Measurements from ENCODE around the gene PSMA5. TPM values are rescaled to one million over a fixed set of nuclear protein-coding genes. Genes with fewer than 3 reads are reported as not detected.

PSMA5 gene
- total RNA-seq, 4 donors from 2014 or later: 25.1 to 35.7 (median 28.0) TPM

GRCh38 chr1:109350655-109351054 lies 75.6 kb downstream of the PSMA5 start:
- no peak for DNase-seq
- Histone ChIP-seq H3K4me3 (replicated peaks in 1 of 3) (no peak overlapping the region), H3K27me3 (no peaks in the 10 kb centered on the region), H3K36me3 (peaks cover 14 to 24% of the 10 kb centered on the region in 2 donors), H3K27ac (no peak overlapping the region), H3K4me1 (peaks cover 13 to 15% of the 10 kb centered on the region in 2 donors), H3K9me3 (no peaks in the 10 kb centered on the region)
- 35 to 48% methylated on average over 1 of the region's 1 CpG for WGBS, 2 donors
- intact Hi-C loops (cut with DNase I): no loop called here
- TF ChIP-seq CTCF (IDR thresholded peaks at IDR 0.05): no peak
- TF ChIP-seq POLR2A (IDR thresholded peaks at IDR 0.05): no peak

DNA sequence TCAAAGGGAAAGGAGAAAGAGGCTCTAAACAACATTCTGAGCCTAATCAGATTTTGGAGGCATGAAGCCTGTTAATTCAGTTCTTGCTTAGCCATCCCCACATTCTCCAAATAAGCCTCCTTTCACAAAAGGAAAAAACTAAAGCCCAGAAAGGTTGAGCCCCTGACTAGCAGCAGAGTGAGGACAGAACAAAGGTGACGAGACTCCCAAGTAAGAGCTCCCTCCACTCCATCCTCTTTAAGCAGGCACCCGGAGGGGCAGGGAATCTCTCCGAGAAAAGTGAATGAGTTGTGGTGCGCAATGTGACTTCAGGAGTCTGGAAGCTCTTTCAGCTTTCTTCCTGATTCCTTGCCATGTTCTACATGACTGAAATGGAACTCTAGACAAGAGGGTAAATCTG lies 76.1 kb downstream of the PSMA5 start:
- intact Hi-C loops (cut with DNase I): no loop called here
- Histone ChIP-seq H3K9me3 (no peaks in the 10 kb centered on the region), H3K36me3 (peaks cover 18 to 29% of the 10 kb centered on the region in 2 donors), H3K4me3 (replicated peaks in 1 of 3) (no peak overlapping the region), H3K27ac (no peak overlapping the region), H3K27me3 (no peaks in the 10 kb centered on the region), H3K4me1 (peaks cover 8 to 10% of the 10 kb centered on the region in 2 donors)
- WGBS, 2 donors: 92 to 97% methylated on average over 4 of the region's 4 CpGs
- TF ChIP-seq CTCF (IDR thresholded peaks at IDR 0.05) (no peak), POLR2A (IDR thresholded peaks at IDR 0.05) (no peak)
- no peak for DNase-seq

Other genes starting within 250 kb of the PSMA5 start
- gene SARS1, start 212.5 kb downstream of the PSMA5 start, total RNA-seq: 100 to 1,000 TPM; 164 to 264 (median 200) TPM
- 10 to 100 TPM; 23.5 to 54.9 (median 47.6) TPM for gene CELSR2, start 176.9 kb downstream of the PSMA5 start, total RNA-seq
- gene PSRC1, start 143.3 kb downstream of the PSMA5 start, total RNA-seq: 1 to 10 TPM; 1.0 to 4.0 (median 2.2) TPM
- not detected for gene MYBPHL, start 119.4 kb downstream of the PSMA5 start, total RNA-seq
- gene SORT1, start 28.5 kb downstream of the PSMA5 start, total RNA-seq: 100 to 1,000 TPM in 3 of 4 donors, 10 to 100 TPM in 1; 65.7 to 152 (median 137) TPM
- 10 to 100 TPM in 1 of 4 donors, 1 to 10 TPM in 3; 7.9 to 12.4 (median 9.1) TPM for gene SYPL2, start 40.1 kb upstream of the PSMA5 start, total RNA-seq
- 10 to 100 TPM in 1 of 4 donors, 1 to 10 TPM in 3; 5.8 to 11.7 (median 8.4) TPM for gene ATXN7L2, start 57.5 kb upstream of the PSMA5 start, total RNA-seq
- gene CYB561D1, start 67.6 kb upstream of the PSMA5 start, total RNA-seq: 10 to 100 TPM in 3 of 4 donors, 1 to 10 TPM in 1; 8.1 to 16.0 (median 12.2) TPM
- gene AMIGO1, start 83.3 kb upstream of the PSMA5 start, total RNA-seq: 10 to 100 TPM; 13.5 to 14.0 (median 13.8) TPM
- 1 to 10 TPM in 2 of 4 donors, under 1 TPM in 2; 0.11 to 3.8 (median 1.1) TPM for gene GPR61, start 113.4 kb upstream of the PSMA5 start, total RNA-seq
- 1 to 10 TPM; 5.1 to 7.2 (median 6.0) TPM for gene GNAI3, start 122.2 kb upstream of the PSMA5 start, total RNA-seq
- gene GNAT2, start 193.2 kb upstream of the PSMA5 start, total RNA-seq: not detected
- gene AMPD2, start 193.4 kb upstream of the PSMA5 start, total RNA-seq: 10 to 100 TPM; 31.2 to 74.8 (median 46.8) TPM
- gene GSTM4, start 229.7 kb upstream of the PSMA5 start, total RNA-seq: 10 to 100 TPM; 30.8 to 68.8 (median 43.7) TPM
- gene GSTM2, start 241.6 kb upstream of the PSMA5 start, total RNA-seq: 10 to 100 TPM; 37.1 to 73.6 (median 62.3) TPM

All from thyroid gland (tissue), 4 donors.